Stomach (tissue), 19 donors: ENCODE measurements around the gene HORMAD2. TPM values are rescaled to one million over a fixed set of nuclear protein-coding genes. Genes with fewer than 3 reads are reported as not detected.

Source experiments
- DNase-seq, 2 donors: peaks; one replicate each; pipeline versions ENCODE4 v3.0.0 to v3.0.0-alpha.2; 2013 to 2019
- H3K27ac ChIP-seq, 5 donors: fragments of 200-600 bp in 4 of 5; sonication (generic) in 4 of 5; one replicate each; pipeline ENCODE4 v1.5.1; 2013 to 2019; ENCODE audit warnings: mild to moderate bottlenecking in 1 of 5, moderate library complexity in 1 of 5
- H3K27me3 ChIP-seq, 3 donors: fragments of 200-600 bp; sonication (generic); one replicate each; pipeline ENCODE4 v1.5.1; 2017 to 2019; ENCODE audit warnings: mixed run types in 1 of 3
- H3K36me3 ChIP-seq, 4 donors: fragments of 200-600 bp; sonication (generic); 1 replicate in 3 of 4; 2 replicates in 1 of 4; pipeline ENCODE4 v1.5.1; 2016 to 2019
- H3K4me1 ChIP-seq, 4 donors: fragments of 200-600 bp; sonication (generic); one replicate each; pipeline ENCODE4 v1.5.1; 2016 to 2019
- H3K4me3 ChIP-seq, 4 donors: fragments of 200-600 bp; sonication (generic) in 3 of 4; one replicate each; pipeline ENCODE4 v1.5.1; 2016 to 2019; ENCODE audit warnings: mild to moderate bottlenecking in 1 of 4
- H3K9me3 ChIP-seq, 4 donors: fragments of 200-600 bp; sonication (generic); one replicate each; pipeline ENCODE4 v1.5.1; 2016 to 2019
- EP300 ChIP-seq: sonication (generic); formaldehyde crosslinking; IDR thresholded peaks from one replicate; pipeline ENCODE4 v1.6.1; 2017; ENCODE audit warnings: antibody characterized with exemption
- POLR2A ChIP-seq, 4 donors: fragments of 450-650 bp; IDR thresholded peaks; one replicate each; pipeline ENCODE4 v1.6.1; 2016; ENCODE audit warnings: antibody characterized with exemption in 4 of 4, control low read depth in 2 of 4, mild to moderate bottlenecking in 1 of 4, moderate library complexity in 1 of 4
- POLR2AphosphoS5 ChIP-seq, 3 donors: sonication (generic); formaldehyde crosslinking; IDR thresholded peaks; one replicate each; pipeline ENCODE4 v1.6.1; 2016; ENCODE audit warnings: antibody characterized with exemption in 3 of 3
- WGBS, 5 donors: extraction: QIAGEN DNeasy Blood & Tissue Kit in 3 of 5; methylation state at CpG; one replicate each; pipeline versions ENCODE4 v1.1.5 to v1.1.7; 2013 to 2018; 5-methylcytosine and 5-hydroxymethylcytosine counted together
- intact Hi-C: fragments of 100-400 bp; cut with DNase I; formaldehyde crosslinking; loops from one replicate; pipeline ENCODE4 v1.15.1; 2023; ENCODE audit warnings: low total_unique reads
- long read RNA-seq, 10 donors: transcript quantifications; one replicate each; lab custom pipeline, GENCODE V29; 2026
- polyA plus RNA-seq, 3 donors: library from polyadenylated mRNA; stranded (reverse); fragments of 200-250 nt; gene quantifications; one replicate each; pipeline ENCODE4 v1.2.3, GENCODE V29; 2013
- total RNA-seq, 5 donors: library from RNA; depleted of rRNA; stranded (reverse); fragments of >200 nt; gene quantifications; one replicate each; pipeline versions ENCODE4 v1.1.0 to v1.2.3, GENCODE V29; 2014 to 2016
- TF ChIP-seq, protein P1 (sequence below), 7 experiments: fragments of 450-650 bp in 4 of 7; fragments of 200-600 bp in 3 of 7; sonication (generic) in 3 of 7; IDR thresholded peaks; one replicate each; pipeline ENCODE4 v1.5.1; 2016 to 2019; ENCODE audit warnings: antibody characterized with exemption in 7 of 7, control low read depth in 2 of 7, mild to moderate bottlenecking in 1 of 7
- donor health status: healthy with polysubstance abuse.
- donor health status: Bipolar disorder and iron deficiency.
- donor health status: healthy.

Gene HORMAD2
- total RNA-seq = not detected
- not detected for polyA plus RNA-seq
- long read RNA-seq, donor 1 = 0 reads
- long read RNA-seq, donor 2 = 0 reads
- long read RNA-seq, donor 3 = 0 reads
- long read RNA-seq, donor 4 = 0 reads
- long read RNA-seq, donor 5 = 0 reads
- long read RNA-seq, donor 6 = 0 reads
- long read RNA-seq, donor 7 = 0 reads
- long read RNA-seq, donor 8 = 0 reads
- long read RNA-seq, donor 9 = 0 reads
- long read RNA-seq, donor 10 = 0 reads

GRCh38 chr22:30079952-30080533 lies at the start of gene HORMAD2:
HORMAD2 (plus strand) TSS chr22:30080464; CDS start chr22:30093953, 13,489 bp downstream.
- 36 to 59% (median 51%) methylated on average over 46 to 53 of the region's 53 CpGs for WGBS, 5 donors
- Histone ChIP-seq H3K9me3 (no peaks in the 10 kb centered on the region), H3K4me1 (peaks cover 0 to 14% (median 3%) of the 10 kb centered on the region in 4 donors), H3K27me3 (peaks cover 0 to 18% (median 12%) of the 10 kb centered on the region in 3 donors), H3K4me3 (peak within 1 kb of the TSS in 2 of 4 donors; percentile 8 to 20), H3K27ac (no peak within 1 kb of the TSS), H3K36me3 (no peaks in the 10 kb centered on the region)
- peak in 1 of 2 donors; percentile 52 for DNase-seq
- intact Hi-C loops = no loop called here
- TF ChIP-seq, protein P1, sequence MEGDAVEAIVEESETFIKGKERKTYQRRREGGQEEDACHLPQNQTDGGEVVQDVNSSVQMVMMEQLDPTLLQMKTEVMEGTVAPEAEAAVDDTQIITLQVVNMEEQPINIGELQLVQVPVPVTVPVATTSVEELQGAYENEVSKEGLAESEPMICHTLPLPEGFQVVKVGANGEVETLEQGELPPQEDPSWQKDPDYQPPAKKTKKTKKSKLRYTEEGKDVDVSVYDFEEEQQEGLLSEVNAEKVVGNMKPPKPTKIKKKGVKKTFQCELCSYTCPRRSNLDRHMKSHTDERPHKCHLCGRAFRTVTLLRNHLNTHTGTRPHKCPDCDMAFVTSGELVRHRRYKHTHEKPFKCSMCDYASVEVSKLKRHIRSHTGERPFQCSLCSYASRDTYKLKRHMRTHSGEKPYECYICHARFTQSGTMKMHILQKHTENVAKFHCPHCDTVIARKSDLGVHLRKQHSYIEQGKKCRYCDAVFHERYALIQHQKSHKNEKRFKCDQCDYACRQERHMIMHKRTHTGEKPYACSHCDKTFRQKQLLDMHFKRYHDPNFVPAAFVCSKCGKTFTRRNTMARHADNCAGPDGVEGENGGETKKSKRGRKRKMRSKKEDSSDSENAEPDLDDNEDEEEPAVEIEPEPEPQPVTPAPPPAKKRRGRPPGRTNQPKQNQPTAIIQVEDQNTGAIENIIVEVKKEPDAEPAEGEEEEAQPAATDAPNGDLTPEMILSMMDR (IDR thresholded peaks at IDR 0.05) = no peak
- TF ChIP-seq POLR2A (IDR thresholded peaks at IDR 0.05) (no peak), POLR2AphosphoS5 (IDR thresholded peaks at IDR 0.05) (no peak), EP300 (no peak)

DNA sequence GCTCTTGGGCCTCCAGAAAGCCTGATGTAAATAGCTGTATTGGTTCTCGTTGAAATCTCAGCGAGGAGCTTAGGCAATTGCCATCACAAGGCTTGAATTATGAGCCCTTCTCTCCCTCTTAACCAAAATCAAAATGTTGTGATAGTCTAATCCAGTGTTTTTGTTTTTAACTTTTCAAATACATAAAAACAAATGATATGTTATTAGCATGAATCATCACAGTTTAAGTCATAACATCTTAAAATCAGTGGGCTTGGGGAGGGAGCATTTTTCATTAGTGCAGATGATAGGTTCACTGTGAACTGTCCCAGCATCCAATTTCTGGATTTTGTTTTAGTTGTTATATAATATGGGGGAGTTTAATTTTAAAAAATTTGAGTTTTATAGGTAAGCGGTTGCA lies 48.9 kb upstream of the HORMAD2 start:
- Histone ChIP-seq H3K36me3 (peaks cover 15 to 37% (median 33%) of the 10 kb centered on the region in 4 donors), H3K4me1 (peaks cover 11 to 34% (median 30%) of the 10 kb centered on the region in 4 donors), H3K4me3 (no peak overlapping the region), H3K9me3 (no peaks in the 10 kb centered on the region), H3K27me3 (no peaks in the 10 kb centered on the region), H3K27ac (no peak overlapping the region)
- TF ChIP-seq, protein P1 (IDR thresholded peaks at IDR 0.05) = no peak
- TF ChIP-seq EP300 = no peak
- DNase-seq = no peak
- intact Hi-C loops = no loop called here
- WGBS, 5 donors = 87 to 92% (median 90%) methylated on average over 3 of the region's 3 CpGs

DNA sequence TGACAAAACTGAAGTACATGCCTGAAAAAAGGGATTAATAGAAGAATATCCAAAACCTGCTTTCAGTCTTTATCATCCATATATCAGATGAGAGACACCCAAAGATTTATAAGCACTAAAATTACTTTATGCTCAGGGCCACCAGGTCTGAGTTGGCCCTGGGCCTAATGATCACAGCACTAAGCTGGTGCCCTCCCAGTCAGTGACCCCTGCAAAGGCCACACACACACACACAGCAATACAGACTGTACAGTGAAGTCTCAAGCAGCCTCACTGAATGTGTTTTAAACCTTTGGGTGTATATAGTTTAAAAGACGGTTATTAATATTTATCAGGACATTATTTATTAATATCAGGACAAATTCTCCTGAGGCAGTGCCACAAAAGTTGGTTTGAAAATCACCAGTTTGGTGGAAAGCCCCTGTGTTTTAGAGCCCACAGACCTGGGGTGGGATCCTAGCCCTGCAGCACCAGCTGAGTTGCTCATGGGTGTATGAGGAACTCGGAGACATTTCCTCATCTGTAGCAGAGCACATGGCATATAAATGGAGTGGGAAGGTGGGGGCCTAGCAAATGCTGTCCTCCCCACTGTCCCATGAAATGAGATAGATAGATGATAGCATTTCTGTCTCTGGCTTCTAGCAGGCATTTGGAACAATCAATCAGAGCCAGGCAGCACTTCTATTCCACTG lies 48.4 kb upstream of the HORMAD2 start:
- peaks cover 8 to 32% (median 24%) of the 10 kb centered on the region in 4 donors for H3K4me1 ChIP-seq
- no peaks in the 10 kb centered on the region for H3K9me3 ChIP-seq
- no peak for TF ChIP-seq POLR2A (IDR thresholded peaks at IDR 0.05)
- no peak for TF ChIP-seq POLR2AphosphoS5 (IDR thresholded peaks at IDR 0.05)
- no peak for TF ChIP-seq EP300
- TF ChIP-seq, protein P1 (IDR thresholded peaks at IDR 0.05) = no peak
- peaks cover 10 to 31% (median 27%) of the 10 kb centered on the region in 4 donors for H3K36me3 ChIP-seq
- no peak overlapping the region for H3K27ac ChIP-seq
- H3K4me3 ChIP-seq = no peak overlapping the region
- 68 to 96% (median 86%) methylated on average over 2 of the region's 2 CpGs for WGBS, 5 donors
- no peaks in the 10 kb centered on the region for H3K27me3 ChIP-seq
- DNase-seq = no peak
- intact Hi-C loops = no loop called here

DNA sequence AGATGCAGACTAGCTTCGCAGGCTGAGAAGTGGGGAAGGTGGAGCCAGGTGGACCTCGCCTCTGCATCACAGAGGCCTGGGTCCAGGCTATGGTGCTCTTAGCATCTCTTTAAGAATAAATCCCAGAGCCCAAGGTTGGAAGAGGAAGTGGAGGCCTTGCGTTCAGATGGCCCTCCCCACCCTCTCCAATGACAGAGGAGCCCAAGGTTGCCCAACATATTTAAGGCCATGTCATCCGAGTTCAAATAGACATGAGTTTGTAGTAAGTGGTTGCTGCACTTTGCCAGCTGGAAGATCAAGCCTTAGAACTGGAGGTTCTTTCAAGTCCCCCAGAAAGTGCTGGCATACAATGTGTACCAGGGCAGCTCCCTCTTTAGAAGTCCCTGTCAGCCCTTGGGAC lies 47.1 kb upstream of the HORMAD2 start:
- H3K27me3 ChIP-seq = no peaks in the 10 kb centered on the region
- 81 to 94% (median 91%) methylated on average over 3 to 4 of the region's 4 CpGs for WGBS, 5 donors

More for the DNA sequence above, 47.1 kb upstream of the HORMAD2 start:
- DNase-seq = no peak
- H3K27ac ChIP-seq = no peak overlapping the region
- intact Hi-C loops = no loop called here
- no peaks in the 10 kb centered on the region for H3K9me3 ChIP-seq
- no peak for TF ChIP-seq EP300
- no peak for TF ChIP-seq POLR2A (IDR thresholded peaks at IDR 0.05)
- TF ChIP-seq, protein P1 (IDR thresholded peaks at IDR 0.05) = no peak
- TF ChIP-seq POLR2AphosphoS5 (IDR thresholded peaks at IDR 0.05) = no peak
- peaks cover 4 to 19% (median 15%) of the 10 kb centered on the region in 4 donors for H3K36me3 ChIP-seq
- H3K4me1 ChIP-seq = peaks cover 0 to 19% (median 12%) of the 10 kb centered on the region in 4 donors
- no peak overlapping the region for H3K4me3 ChIP-seq
